Mucosa of descending colon (tissue), 3 donors: ENCODE measurements around the gene THSD1. TPM values are rescaled to one million over a fixed set of nuclear protein-coding genes. Genes with fewer than 3 reads are reported as not detected.
"Not testable (repeated sequence)": the region's sequence is repeated elsewhere in the genome, so short reads cannot be mapped to it uniquely, and the experiment has no call there.

Experiments
- ATAC-seq: fragments of 200-7000 bp; cut with Tn5 transposase; one replicate; pipeline ENCODE4 v1.9.1; 2020; ENCODE audit warnings: mild to moderate bottlenecking, moderate library complexity
- DNase-seq, 3 donors: peaks; one replicate each; pipeline ENCODE4 v3.0.0-alpha.2; 2020
- H3K36me3 ChIP-seq: fragments of 200-600 bp; one replicate; pipeline ENCODE4 v1.8.0; 2021; ENCODE audit warnings: low read depth, mild to moderate bottlenecking
- H3K4me1 ChIP-seq: fragments of 200-600 bp; one replicate; pipeline ENCODE4 v1.8.0; 2021; ENCODE audit warnings: low read depth, mild to moderate bottlenecking
- H3K4me3 ChIP-seq: fragments of 200-600 bp; one replicate; pipeline ENCODE4 v1.8.0; 2021; ENCODE audit warnings: mild to moderate bottlenecking
- H3K9me3 ChIP-seq: fragments of 200-600 bp; one replicate; pipeline ENCODE4 v1.8.0; 2021; ENCODE audit warnings: mild to moderate bottlenecking
- intact Hi-C, 2 donors: fragments of 100-400 bp; cut with DNase I in 1 of 2; cut with micrococcal nuclease in 1 of 2; formaldehyde crosslinking; loops; one replicate each; pipeline versions ENCODE4 v1.11.0 to v1.11.1; 2022; cut with DNase I, micrococcal nuclease
- total RNA-seq, 3 donors: library from RNA; stranded (reverse); fragmentation: NEBNext Ultra II Directional in 2 of 3; extraction: Animal tissue kit (Norgen Biotek cat#: 25700) in 2 of 3; gene quantifications; one replicate each; pipeline versions ENCODE4 v1.2.1 to v1.2.4, GENCODE V29; 2021 to 2023
- TF ChIP-seq, protein P1 (sequence below): fragments of 200-600 bp; IDR thresholded peaks from one replicate; pipeline ENCODE4 v1.8.0; 2022; ENCODE audit warnings: antibody characterized with exemption, mild to moderate bottlenecking
- donor health status: DM: no; HTN: no; CAD: no; lungs with moderate emphysema.
- donor health status: DM: no; HTN: no; CAD: no.
- donor health status: DM: no; HTN: yes; CAD: no.

THSD1 gene
- total RNA-seq, 3 donors from 2014 or later = 1.2 to 3.2 (median 2.0) TPM

DNA sequence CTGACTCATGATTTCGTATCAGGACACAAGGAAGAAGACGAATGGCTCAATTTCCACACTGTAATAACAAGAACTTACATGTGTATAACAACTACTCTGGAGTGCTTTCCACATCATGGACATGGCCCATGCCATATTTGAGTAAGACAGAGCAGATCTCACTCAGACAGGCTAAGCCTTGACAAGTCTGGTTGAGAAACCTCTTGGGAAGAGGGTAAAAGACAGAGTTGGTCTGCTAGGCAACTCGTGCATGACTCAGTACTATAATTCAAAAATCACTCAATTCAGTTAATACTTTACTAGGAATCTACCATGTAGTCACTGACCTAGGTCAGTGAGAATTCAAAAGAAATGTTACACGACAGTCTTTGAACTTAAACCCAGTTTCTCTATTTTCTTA lies 5.7 kb upstream of the THSD1 start:
- Histone ChIP-seq H3K36me3 (no peaks in the 10 kb centered on the region), H3K4me1 (no peaks in the 10 kb centered on the region), H3K9me3 (no peaks in the 10 kb centered on the region), H3K4me3 (no peak overlapping the region)
- intact Hi-C loops = no loop called here
- ATAC-seq (no peak), DNase-seq (no peak)
- TF ChIP-seq, protein P1, sequence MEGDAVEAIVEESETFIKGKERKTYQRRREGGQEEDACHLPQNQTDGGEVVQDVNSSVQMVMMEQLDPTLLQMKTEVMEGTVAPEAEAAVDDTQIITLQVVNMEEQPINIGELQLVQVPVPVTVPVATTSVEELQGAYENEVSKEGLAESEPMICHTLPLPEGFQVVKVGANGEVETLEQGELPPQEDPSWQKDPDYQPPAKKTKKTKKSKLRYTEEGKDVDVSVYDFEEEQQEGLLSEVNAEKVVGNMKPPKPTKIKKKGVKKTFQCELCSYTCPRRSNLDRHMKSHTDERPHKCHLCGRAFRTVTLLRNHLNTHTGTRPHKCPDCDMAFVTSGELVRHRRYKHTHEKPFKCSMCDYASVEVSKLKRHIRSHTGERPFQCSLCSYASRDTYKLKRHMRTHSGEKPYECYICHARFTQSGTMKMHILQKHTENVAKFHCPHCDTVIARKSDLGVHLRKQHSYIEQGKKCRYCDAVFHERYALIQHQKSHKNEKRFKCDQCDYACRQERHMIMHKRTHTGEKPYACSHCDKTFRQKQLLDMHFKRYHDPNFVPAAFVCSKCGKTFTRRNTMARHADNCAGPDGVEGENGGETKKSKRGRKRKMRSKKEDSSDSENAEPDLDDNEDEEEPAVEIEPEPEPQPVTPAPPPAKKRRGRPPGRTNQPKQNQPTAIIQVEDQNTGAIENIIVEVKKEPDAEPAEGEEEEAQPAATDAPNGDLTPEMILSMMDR = no peak

- H3K36me3 ChIP-seq, ATAC-seq, intact Hi-C loops, DNase-seq, H3K4me3 ChIP-seq, H3K9me3 ChIP-seq: not testable (repeated sequence)
- H3K4me1 ChIP-seq = peaks cover 13% of the 10 kb centered on the region
These were observed 2.2 kb upstream of the THSD1 start for GRCh38 chr13:52408071-52408658.

GRCh38 chr13:52407436-52407835 lies 1.5 kb upstream of the THSD1 start:
- H3K36me3 ChIP-seq, H3K4me3 ChIP-seq, DNase-seq, H3K9me3 ChIP-seq, ATAC-seq, intact Hi-C loops: not testable (repeated sequence)
- peaks cover 13% of the 10 kb centered on the region for H3K4me1 ChIP-seq

GRCh38 chr13:52406629-52407028 lies 657 bp upstream of the THSD1 start:
- DNase-seq = no peak

GRCh38 chr13:52405369-52405766 lies 604 bp downstream of the THSD1 start:
- no peak overlapping the region for H3K4me3 ChIP-seq
- DNase-seq (no peak), ATAC-seq (no peak)
- H3K36me3 ChIP-seq = no peaks in the 10 kb centered on the region
- no peaks in the 10 kb centered on the region for H3K9me3 ChIP-seq
- intact Hi-C loops = no loop called here
- peaks cover 13% of the 10 kb centered on the region for H3K4me1 ChIP-seq
- TF ChIP-seq, protein P1 = no peak

More at GRCh38 chr13:52406629-52407028, 657 bp upstream of the THSD1 start:
- Histone ChIP-seq H3K9me3 (no peaks in the 10 kb centered on the region), H3K36me3 (no peaks in the 10 kb centered on the region), H3K4me1 (peaks cover 13% of the 10 kb centered on the region), H3K4me3 (no peak overlapping the region)
- no peak for ATAC-seq
- intact Hi-C loops = no loop called here
- TF ChIP-seq, protein P1 = no peak

GRCh38 chr13:52399708-52400107 lies 6.3 kb downstream of the THSD1 start:
- Histone ChIP-seq H3K4me3 (no peak overlapping the region), H3K4me1 (no peaks in the 10 kb centered on the region), H3K36me3 (no peaks in the 10 kb centered on the region), H3K9me3 (no peaks in the 10 kb centered on the region)
- ATAC-seq (no peak), DNase-seq (no peak)
- TF ChIP-seq, protein P1 = no peak
- intact Hi-C loops = no loop called here

DNA sequence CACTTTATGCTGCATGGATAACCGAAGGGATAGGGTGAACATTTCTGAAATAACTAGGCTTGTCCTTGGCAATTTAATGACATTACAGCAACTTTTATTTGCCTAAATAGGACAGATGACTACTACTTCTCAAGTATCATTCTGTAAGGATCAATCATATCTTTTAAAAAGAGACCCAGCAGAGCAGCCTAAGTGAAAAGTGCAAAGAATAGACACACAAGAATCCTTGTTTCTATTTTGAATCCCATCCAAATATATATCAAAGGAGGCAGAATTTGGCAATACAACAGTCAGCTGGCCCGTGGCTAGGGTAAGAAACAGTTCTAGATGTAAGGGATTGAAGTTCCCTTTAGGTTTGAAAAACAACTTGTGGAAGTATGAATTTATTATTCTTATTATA lies 6.9 kb downstream of the THSD1 start:
- DNase-seq (no peak), ATAC-seq (no peak)
- no peaks in the 10 kb centered on the region for H3K36me3 ChIP-seq
- no peaks in the 10 kb centered on the region for H3K9me3 ChIP-seq
- TF ChIP-seq, protein P1 = no peak
- no peak overlapping the region for H3K4me3 ChIP-seq
- no peaks in the 10 kb centered on the region for H3K4me1 ChIP-seq
- intact Hi-C loops = no loop called here
